ENCODE data around the gene TNS3.

DNA sequence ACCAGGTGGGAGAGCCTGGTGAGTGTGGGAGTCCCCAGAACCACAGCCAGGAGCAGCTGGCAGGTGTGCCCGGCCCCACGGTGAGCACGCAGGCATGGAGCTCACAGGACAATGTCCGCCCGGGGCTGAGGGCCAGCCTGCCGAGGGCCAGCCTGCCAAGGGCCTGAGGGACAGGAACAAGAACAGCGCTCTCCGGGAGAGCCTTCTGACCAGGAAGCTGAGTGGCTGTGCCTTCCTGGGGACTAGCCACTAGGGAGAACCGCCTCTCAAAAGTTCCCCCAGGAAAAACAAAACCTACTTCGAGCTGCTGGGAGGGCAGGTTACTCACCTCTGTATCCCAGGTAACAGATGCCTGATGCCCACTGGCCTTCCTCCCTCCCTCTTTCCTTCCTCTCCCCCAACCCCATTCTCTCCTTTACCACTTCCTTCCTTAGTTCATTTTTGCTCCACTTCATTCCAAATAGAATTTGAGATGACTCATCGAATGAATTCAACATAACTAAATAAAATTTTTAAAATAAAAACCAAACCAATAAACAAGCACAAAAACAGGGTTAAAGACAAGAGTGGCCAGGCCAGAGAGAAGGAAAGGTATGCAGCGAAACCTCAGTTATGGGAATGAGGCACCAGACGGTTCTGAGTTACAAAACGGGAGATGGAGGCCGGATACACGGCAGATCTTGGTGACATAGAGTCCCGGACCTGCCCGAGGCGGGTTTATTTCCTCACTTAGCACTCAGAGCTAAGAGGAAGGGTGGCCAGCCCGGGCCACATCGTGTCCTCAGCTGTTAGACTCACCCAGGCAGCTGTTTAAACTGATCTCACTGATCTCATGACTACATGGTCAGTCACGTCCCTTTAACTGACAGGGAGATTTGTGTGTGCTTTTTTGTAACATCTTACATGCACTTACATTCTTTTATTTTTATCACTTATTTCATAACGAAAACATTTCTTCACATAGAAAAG, 128.5 kb downstream of the TNS3 start:
- TF ChIP-seq JUNB (IDR thresholded peaks at IDR 0.05) (no peak), JUND (IDR thresholded peaks at IDR 0.05; ENCODE audit: low read depth, low read length) (no peak), RCOR1 (conservative IDR thresholded peaks at IDR 0.05; ENCODE audit: low read depth, low read length) (no peak), TARDBP (IDR thresholded peaks at IDR 0.05; ENCODE audit: borderline replicate concordance) (no peak), HDAC2 (IDR thresholded peaks at IDR 0.05) (no peak)
- TF ChIP-seq, protein P1, sequence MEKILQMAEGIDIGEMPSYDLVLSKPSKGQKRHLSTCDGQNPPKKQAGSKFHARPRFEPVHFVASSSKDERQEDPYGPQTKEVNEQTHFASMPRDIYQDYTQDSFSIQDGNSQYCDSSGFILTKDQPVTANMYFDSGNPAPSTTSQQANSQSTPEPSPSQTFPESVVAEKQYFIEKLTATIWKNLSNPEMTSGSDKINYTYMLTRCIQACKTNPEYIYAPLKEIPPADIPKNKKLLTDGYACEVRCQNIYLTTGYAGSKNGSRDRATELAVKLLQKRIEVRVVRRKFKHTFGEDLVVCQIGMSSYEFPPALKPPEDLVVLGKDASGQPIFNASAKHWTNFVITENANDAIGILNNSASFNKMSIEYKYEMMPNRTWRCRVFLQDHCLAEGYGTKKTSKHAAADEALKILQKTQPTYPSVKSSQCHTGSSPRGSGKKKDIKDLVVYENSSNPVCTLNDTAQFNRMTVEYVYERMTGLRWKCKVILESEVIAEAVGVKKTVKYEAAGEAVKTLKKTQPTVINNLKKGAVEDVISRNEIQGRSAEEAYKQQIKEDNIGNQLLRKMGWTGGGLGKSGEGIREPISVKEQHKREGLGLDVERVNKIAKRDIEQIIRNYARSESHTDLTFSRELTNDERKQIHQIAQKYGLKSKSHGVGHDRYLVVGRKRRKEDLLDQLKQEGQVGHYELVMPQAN (conservative IDR thresholded peaks at IDR 0.05) = no peak
- TF ChIP-seq, protein P2, sequence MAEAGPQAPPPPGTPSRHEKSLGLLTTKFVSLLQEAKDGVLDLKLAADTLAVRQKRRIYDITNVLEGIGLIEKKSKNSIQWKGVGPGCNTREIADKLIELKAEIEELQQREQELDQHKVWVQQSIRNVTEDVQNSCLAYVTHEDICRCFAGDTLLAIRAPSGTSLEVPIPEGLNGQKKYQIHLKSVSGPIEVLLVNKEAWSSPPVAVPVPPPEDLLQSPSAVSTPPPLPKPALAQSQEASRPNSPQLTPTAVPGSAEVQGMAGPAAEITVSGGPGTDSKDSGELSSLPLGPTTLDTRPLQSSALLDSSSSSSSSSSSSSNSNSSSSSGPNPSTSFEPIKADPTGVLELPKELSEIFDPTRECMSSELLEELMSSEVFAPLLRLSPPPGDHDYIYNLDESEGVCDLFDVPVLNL (IDR thresholded peaks at IDR 0.05; ENCODE audit: low read depth, low read length) = no peak

Measured in GM12878 (cell line).